HEK293T (cell line): ENCODE results near the gene NUDT5.

ENCODE experiments used
- ARNT ChIP-seq: fragments of 450-650 bp; IDR thresholded peaks from 2 replicates; pipeline ENCODE4 v1.6.1; 2017; ENCODE audit warnings: mild to moderate bottlenecking
- BHLHE40 ChIP-seq: fragments of 450-650 bp; IDR thresholded peaks from 2 replicates; pipeline ENCODE4 v1.6.1; 2016; ENCODE audit warnings: mild to moderate bottlenecking, moderate library complexity, borderline replicate concordance
- CTBP1 ChIP-seq: fragments of 450-650 bp; IDR thresholded peaks from 2 replicates; pipeline ENCODE4 v1.6.1; 2016; ENCODE audit warnings: borderline replicate concordance
- ELF4 ChIP-seq: fragments of 450-650 bp; IDR thresholded peaks from 2 replicates; pipeline ENCODE4 v1.6.1; 2017; ENCODE audit warnings: antibody characterized with exemption
- FOXA1 ChIP-seq: fragments of 450-650 bp; IDR thresholded peaks from 2 replicates; pipeline ENCODE4 v1.6.1; 2016; ENCODE audit warnings: mild to moderate bottlenecking
- FOXK2 ChIP-seq: fragments of 450-650 bp; IDR thresholded peaks from 2 replicates; pipeline ENCODE4 v1.6.1; 2016; ENCODE audit warnings: mild to moderate bottlenecking
- FOXM1 ChIP-seq: fragments of 450-650 bp; IDR thresholded peaks from 2 replicates; pipeline ENCODE4 v1.6.1; 2017; ENCODE audit warnings: mild to moderate bottlenecking, borderline replicate concordance
- LEF1 ChIP-seq: fragments of 450-650 bp; IDR thresholded peaks from 2 replicates; pipeline ENCODE4 v1.6.1; 2017; ENCODE audit warnings: mild to moderate bottlenecking, borderline replicate concordance
- NFRKB ChIP-seq: fragments of 450-650 bp; IDR thresholded peaks from 2 replicates; pipeline ENCODE4 v1.6.1; 2016; ENCODE audit warnings: mild to moderate bottlenecking, moderate library complexity
- PKNOX1 ChIP-seq: fragments of 450-650 bp; IDR thresholded peaks from 2 replicates; pipeline ENCODE4 v1.6.1; 2016
- SP1 ChIP-seq: fragments of 450-650 bp; IDR thresholded peaks from 2 replicates; pipeline ENCODE4 v1.6.1; 2017
- SUZ12 ChIP-seq: fragments of 450-650 bp; IDR thresholded peaks from 2 replicates; pipeline ENCODE4 v1.6.1; 2016; ENCODE audit warnings: mild to moderate bottlenecking
- TARDBP ChIP-seq: fragments of 450-650 bp; IDR thresholded peaks from 2 replicates; pipeline ENCODE4 v1.6.1; 2016
- ZNF384 ChIP-seq: fragments of 450-650 bp; IDR thresholded peaks from 2 replicates; pipeline ENCODE4 v1.6.1; 2016

DNA sequence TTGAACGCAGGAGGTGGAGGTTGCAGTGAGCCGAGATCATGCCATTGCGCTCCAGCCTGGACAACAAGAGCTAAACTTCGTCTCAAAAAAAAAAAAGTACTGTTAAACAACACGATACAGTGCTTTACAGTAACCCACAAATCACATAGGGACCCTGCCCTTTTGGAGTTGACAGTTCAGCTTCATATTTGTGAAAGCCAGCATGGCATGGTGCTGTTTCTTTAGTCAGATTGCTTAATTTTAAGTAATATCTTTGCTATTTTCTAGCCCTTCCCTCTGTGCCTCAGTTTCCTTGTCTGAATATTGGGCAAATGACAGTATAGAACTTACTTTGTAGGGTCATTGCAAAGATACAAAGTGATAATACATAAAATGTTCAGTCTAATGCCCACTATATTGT lies 5.2 kb upstream of the NUDT5 start:
- TF ChIP-seq CTBP1 (no peak), TARDBP (no peak), SP1 (no peak), SUZ12 (no peak), NFRKB (no peak), ZNF384 (no peak), ELF4 (no peak), FOXA1 (no peak), PKNOX1 (no peak), BHLHE40 (no peak), FOXK2 (no peak), FOXM1 (no peak), LEF1 (no peak), ARNT (no peak)
